ENCODE data around the gene ZNF415. TPM values are rescaled to one million over a fixed set of nuclear protein-coding genes. Genes with fewer than 3 reads are reported as not detected.

The ZNF415 gene
- total and polyA plus RNA-seq, 9 of the 15 experiments (the other 6 are each of a cell fraction or from before 2014, with no cell fraction given), result 0.06 to 0.82 (median 0.14) TPM; not detected in 2

DNA sequence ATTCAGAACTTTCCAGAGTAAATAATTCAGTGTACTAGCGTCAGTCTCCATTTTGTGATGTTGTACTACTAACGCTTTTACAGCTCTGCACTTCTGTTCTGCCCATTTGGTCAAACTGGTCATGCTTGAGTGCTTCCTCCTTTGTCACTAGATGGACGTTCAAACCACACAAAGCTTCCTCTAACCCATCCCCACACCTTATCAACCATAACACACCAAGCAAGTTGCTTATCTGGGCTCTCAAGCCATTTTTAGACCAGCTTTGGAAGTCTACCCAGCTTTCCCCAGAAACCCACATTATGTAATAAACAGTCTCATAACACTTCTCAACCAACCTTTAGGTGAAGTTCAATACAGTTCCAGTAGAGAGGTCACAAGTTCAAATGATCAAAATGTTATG is 28.4 kb upstream of the ZNF415 start (continued):
- TF ChIP-seq PYGO2 (tag; IDR thresholded peaks at IDR 0.05), result peak; percentile 69; the same call in 1 of the 2 replicates
- TF ChIP-seq, protein P1, sequence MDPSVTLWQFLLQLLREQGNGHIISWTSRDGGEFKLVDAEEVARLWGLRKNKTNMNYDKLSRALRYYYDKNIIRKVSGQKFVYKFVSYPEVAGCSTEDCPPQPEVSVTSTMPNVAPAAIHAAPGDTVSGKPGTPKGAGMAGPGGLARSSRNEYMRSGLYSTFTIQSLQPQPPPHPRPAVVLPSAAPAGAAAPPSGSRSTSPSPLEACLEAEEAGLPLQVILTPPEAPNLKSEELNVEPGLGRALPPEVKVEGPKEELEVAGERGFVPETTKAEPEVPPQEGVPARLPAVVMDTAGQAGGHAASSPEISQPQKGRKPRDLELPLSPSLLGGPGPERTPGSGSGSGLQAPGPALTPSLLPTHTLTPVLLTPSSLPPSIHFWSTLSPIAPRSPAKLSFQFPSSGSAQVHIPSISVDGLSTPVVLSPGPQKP (CRISPR knock-in tag; IDR thresholded peaks at IDR 0.05), result no peak
- no peak for TF ChIP-seq CSDE1 (IDR thresholded peaks at IDR 0.05)
- TF ChIP-seq, protein P2, sequence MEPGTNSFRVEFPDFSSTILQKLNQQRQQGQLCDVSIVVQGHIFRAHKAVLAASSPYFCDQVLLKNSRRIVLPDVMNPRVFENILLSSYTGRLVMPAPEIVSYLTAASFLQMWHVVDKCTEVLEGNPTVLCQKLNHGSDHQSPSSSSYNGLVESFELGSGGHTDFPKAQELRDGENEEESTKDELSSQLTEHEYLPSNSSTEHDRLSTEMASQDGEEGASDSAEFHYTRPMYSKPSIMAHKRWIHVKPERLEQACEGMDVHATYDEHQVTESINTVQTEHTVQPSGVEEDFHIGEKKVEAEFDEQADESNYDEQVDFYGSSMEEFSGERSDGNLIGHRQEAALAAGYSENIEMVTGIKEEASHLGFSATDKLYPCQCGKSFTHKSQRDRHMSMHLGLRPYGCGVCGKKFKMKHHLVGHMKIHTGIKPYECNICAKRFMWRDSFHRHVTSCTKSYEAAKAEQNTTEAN (CRISPR knock-in tag; IDR thresholded peaks at IDR 0.05), result no peak
- TF ChIP-seq ZNF436 (CRISPR knock-in tag; IDR thresholded peaks at IDR 0.05), result no peak
- TF ChIP-seq TEAD2 (tag; IDR thresholded peaks at IDR 0.05), result no peak
- no peak for TF ChIP-seq HDAC6 (IDR thresholded peaks at IDR 0.05; ENCODE audit: low read depth, low read length)
- TF ChIP-seq ZNF408 (CRISPR knock-in tag; IDR thresholded peaks at IDR 0.05; ENCODE audit: low read depth), result no peak
- TF ChIP-seq TGIF2 (CRISPR knock-in tag; IDR thresholded peaks at IDR 0.05), result no peak
- TF ChIP-seq, protein P3, sequence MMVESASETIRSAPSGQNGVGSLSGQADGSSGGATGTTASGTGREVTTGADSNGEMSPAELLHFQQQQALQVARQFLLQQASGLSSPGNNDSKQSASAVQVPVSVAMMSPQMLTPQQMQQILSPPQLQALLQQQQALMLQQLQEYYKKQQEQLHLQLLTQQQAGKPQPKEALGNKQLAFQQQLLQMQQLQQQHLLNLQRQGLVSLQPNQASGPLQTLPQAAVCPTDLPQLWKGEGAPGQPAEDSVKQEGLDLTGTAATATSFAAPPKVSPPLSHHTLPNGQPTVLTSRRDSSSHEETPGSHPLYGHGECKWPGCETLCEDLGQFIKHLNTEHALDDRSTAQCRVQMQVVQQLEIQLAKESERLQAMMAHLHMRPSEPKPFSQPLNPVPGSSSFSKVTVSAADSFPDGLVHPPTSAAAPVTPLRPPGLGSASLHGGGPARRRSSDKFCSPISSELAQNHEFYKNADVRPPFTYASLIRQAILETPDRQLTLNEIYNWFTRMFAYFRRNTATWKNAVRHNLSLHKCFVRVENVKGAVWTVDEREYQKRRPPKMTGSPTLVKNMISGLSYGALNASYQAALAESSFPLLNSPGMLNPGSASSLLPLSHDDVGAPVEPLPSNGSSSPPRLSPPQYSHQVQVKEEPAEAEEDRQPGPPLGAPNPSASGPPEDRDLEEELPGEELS (CRISPR knock-in tag; IDR thresholded peaks at IDR 0.05; ENCODE audit: borderline replicate concordance), result no peak
- peak; percentile 95 for TF ChIP-seq EHMT2 (IDR thresholded peaks at IDR 0.05)
- TF ChIP-seq ZNF41 (CRISPR knock-in tag; conservative IDR thresholded peaks at IDR 0.05), result no peak
- TF ChIP-seq, protein P4, sequence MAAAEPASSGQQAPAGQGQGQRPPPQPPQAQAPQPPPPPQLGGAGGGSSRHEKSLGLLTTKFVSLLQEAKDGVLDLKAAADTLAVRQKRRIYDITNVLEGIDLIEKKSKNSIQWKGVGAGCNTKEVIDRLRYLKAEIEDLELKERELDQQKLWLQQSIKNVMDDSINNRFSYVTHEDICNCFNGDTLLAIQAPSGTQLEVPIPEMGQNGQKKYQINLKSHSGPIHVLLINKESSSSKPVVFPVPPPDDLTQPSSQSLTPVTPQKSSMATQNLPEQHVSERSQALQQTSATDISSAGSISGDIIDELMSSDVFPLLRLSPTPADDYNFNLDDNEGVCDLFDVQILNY (CRISPR knock-in tag; IDR thresholded peaks at IDR 0.05), result no peak
- TF ChIP-seq FIP1L1 (IDR thresholded peaks at IDR 0.05; ENCODE audit: low read depth, low read length, poor library complexity, severe bottlenecking), result no peak
- TF ChIP-seq XRCC5 (IDR thresholded peaks at IDR 0.05; ENCODE audit: low read depth, low read length), result no peak
- no peak for TF ChIP-seq ZNF217 (CRISPR knock-in tag; IDR thresholded peaks at IDR 0.05)
- TF ChIP-seq, protein P5, sequence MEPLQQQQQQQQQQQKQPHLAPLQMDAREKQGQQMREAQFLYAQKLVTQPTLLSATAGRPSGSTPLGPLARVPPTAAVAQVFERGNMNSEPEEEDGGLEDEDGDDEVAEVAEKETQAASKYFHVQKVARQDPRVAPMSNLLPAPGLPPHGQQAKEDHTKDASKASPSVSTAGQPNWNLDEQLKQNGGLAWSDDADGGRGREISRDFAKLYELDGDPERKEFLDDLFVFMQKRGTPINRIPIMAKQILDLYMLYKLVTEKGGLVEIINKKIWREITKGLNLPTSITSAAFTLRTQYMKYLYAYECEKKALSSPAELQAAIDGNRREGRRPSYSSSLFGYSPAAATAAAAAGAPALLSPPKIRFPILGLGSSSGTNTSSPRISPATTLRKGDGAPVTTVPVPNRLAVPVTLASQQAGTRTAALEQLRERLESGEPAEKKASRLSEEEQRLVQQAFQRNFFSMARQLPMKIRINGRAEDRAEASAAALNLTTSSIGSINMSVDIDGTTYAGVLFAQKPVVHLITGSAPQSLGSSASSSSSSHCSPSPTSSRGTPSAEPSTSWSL (CRISPR knock-in tag; IDR thresholded peaks at IDR 0.05; ENCODE audit: borderline replicate concordance), result no peak
- TF ChIP-seq ZKSCAN3 (CRISPR knock-in tag; IDR thresholded peaks at IDR 0.05), result no peak
- no peak for TF ChIP-seq ETS2 (tag; IDR thresholded peaks at IDR 0.05; ENCODE audit: borderline replicate concordance, poor library complexity, severe bottlenecking)
- TF ChIP-seq ASH1L (IDR thresholded peaks at IDR 0.05; ENCODE audit: borderline replicate concordance, low read depth, partially characterized antibody), result no peak
- peak; percentile 77 for TF ChIP-seq NR2C1 (IDR thresholded peaks at IDR 0.05)
- TF ChIP-seq NR2C1 (tag; IDR thresholded peaks at IDR 0.05), result peak; percentile 77
- 0 out of 2 replicates have a peak, but pooled peaks have one; percentile 68 for TF ChIP-seq TARDBP (IDR thresholded peaks at IDR 0.05)
- TF ChIP-seq ZFP30 (CRISPR knock-in tag; IDR thresholded peaks at IDR 0.05; ENCODE audit: borderline replicate concordance), result no peak

All from K562 (cell line).